ENCODE results near the gene CFAP73.
"Not testable (repeated sequence)": the region's sequence is repeated elsewhere in the genome, so short reads cannot be mapped to it uniquely, and the experiment has no call there.

Gene CFAP73

DNA sequence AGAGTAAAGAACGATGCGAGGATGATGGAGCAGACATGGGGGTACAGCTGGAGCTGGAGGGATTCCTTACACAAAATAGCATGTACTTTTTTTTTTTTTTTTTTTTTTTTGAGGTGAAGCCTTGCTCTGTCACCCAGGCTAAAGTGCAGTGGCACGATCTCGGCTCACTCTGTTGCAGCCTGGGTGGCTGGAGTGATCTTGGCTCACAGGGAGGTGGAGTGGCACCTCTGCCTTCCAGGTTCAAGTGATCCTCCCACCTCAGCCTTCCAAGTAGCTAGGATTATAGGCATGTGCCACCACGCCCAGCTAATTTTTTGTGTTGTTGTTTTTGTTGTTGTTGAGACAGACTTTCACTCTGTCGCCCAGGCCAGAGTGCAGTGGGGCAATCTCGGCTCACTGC, 8.8 kb upstream of the CFAP73 start:
- no peak for FAIRE-seq
- no peak for DNase-seq (ENCODE audit: insufficient read length, low spot score)

- not testable (repeated sequence) for FAIRE-seq; DNase-seq (ENCODE audit: insufficient read length, low spot score)
These were observed 7.8 kb upstream of the CFAP73 start for GRCh38 chr12:113141716-113142115.

DNA sequence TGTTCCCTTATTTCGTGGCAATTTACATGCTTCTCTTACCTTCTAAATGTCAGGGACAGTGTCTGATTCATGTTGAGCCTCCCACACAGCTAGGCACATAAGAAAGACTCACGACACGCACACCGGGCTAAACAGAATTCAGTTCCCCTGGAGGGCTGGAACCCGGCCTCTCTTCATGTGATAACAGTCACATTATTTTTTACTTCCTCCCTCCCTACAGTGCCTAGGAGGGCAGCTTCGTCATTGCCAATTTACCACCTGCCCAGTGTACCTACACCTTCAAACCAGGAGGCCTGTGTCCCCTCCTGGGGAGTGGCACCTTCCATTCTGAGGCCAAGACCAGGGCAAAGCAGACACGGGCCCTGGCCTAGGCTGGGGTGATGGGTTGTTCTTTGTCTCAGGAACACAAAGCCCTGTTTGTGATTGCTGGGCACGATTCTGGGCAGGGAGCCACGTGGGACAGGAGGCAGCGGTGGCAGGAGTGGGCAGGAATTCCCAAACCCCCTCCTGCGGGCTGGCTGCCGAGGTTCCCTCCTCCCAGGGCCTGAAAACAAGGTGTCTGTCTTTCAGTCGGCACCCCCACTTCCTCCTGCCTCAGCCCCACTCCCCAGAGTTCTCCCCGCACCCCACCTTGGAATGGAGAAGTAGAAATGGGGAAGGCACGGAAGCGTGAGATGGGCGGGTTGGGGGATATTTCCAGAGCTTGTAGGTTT, 7.2 kb upstream of the CFAP73 start:
- no peak for FAIRE-seq
- DNase-seq (ENCODE audit: insufficient read length, low spot score) = no peak

DNA sequence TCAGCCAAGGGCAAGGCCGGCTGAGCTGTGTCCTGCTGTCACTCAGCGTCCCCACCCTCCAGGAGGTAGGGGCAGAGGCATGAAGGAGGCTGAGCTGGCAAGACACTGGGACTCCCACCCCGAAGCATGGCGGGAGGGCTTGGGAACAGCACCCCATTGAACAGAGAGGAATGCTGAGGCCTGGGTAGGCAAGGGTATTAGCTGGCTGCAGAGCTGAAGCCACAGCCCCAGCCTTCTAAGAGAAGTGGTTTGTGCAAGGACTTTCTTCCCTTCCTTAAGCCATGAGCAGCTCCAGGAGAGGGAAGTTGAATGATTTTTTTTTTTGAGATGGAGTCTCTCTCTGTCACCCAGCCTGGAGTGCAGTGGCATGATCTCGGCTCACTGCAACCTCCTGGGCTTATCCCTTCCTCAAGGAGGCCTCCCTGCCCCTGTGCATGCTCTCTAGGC, 6.6 kb upstream of the CFAP73 start:
- no peak for FAIRE-seq
- DNase-seq (ENCODE audit: insufficient read length, low spot score) = no peak

- DNase-seq (ENCODE audit: insufficient read length, low spot score) = no peak
- FAIRE-seq = no peak
These were observed 5.6 kb upstream of the CFAP73 start for GRCh38 chr12:113143959-113144358.

DNA sequence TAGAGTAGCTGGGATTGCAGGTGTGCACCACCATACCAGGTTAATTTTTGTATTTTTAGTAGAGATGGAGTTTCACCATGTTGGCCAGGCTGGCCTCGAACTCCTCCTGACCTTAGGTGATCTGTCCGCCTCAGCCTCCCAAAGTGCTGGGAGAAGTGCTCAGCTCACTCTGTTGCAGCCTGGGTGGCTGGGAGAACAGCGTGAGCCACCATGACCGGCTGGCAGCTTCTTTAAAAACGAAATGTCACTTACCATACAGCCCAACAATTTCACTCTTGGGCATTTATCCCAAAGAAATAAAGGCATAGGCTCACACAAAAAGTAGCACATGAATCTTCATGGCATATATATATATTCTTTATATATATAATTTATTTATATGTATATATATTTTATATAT, 4.7 kb upstream of the CFAP73 start:
- no peak for FAIRE-seq
- DNase-seq (ENCODE audit: insufficient read length, low spot score) = no peak

DNA sequence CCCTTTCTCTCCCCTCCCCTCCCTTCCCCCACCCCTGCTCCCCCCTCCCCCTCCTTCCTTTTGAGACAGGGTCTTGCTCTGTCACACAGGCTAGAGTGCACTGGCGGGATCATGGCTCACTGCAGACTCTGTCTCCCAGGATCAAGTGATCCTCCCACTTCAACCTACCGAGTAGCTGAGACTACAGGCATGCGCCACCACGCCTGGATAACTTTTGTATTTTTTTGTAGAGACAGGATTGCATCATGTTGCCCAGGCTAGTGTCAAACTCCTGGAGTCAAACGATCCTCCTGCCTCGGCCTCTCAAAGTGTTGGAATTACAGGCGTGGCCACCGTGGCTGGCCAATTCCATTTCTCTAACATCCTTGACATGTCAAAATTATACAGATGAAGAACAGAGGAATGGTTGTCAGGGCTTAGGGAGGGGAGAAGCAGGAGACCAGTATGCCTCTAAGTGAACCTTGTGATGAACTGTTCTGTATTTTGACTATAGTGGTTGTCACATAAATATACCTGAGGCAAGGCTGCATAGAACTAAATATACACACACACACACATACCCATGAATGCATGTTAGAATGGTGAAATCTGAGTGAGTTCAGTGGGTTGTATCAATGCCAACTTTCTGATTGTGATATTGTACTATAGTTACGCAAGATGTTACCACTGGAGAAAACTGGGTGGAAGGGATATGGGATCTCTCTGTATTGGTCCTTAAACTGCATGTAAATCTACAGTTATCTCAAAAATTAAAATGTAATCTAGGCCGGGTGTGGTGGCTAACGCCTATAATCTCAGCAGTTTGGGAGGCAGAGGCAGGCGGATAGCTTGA, 3.6 kb upstream of the CFAP73 start:
- DNase-seq (ENCODE audit: insufficient read length, low spot score) = no peak
- no peak for FAIRE-seq

DNA sequence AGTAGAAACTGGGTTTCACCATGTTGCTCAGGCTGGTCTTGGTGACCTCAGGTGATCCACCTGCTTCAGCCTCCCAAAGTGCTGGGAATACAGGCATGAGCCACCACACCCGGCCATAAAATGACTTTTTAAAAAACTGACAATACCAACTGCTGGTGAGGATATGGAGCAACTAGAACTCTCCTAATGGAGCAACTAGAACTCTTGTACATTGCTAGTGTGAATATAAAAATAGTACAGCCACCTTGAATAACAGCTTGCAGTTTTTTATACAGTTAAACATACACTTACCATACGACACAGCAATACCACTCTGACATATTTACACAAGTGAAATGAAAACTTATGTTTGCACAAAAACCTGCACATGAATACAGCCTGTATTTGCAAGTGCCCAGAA, 2.5 kb upstream of the CFAP73 start:
- no peak for FAIRE-seq

DNA sequence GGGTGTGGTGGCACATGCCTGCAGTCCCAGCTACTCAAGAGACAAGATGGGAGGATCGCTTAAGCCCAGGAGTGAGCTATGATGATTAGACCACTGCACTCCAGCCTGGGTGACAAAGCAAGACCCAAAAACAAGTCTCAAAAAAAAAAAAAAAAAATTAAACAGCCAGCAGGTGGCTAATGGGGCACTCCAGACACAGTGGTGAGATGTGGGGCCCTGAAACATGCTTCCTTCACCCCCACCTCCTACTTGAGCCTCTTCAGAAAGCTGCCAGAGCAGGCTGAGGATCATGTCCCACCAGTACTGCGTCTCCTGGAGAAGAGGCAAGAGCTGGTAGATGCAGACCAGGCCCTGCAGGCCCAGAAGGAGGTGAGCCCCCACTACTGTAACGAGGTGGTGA, 2.1 kb downstream of the CFAP73 start:
- DNase-seq (ENCODE audit: insufficient read length, low spot score) (no peak), FAIRE-seq (no peak)

More for the DNA sequence above, 2.5 kb upstream of the CFAP73 start:
- no peak for DNase-seq (ENCODE audit: insufficient read length, low spot score)

- DNase-seq (ENCODE audit: insufficient read length, low spot score) (no peak), FAIRE-seq (no peak)
These were observed 2.8 kb downstream of the CFAP73 start for GRCh38 chr12:113152196-113152834.

DNA sequence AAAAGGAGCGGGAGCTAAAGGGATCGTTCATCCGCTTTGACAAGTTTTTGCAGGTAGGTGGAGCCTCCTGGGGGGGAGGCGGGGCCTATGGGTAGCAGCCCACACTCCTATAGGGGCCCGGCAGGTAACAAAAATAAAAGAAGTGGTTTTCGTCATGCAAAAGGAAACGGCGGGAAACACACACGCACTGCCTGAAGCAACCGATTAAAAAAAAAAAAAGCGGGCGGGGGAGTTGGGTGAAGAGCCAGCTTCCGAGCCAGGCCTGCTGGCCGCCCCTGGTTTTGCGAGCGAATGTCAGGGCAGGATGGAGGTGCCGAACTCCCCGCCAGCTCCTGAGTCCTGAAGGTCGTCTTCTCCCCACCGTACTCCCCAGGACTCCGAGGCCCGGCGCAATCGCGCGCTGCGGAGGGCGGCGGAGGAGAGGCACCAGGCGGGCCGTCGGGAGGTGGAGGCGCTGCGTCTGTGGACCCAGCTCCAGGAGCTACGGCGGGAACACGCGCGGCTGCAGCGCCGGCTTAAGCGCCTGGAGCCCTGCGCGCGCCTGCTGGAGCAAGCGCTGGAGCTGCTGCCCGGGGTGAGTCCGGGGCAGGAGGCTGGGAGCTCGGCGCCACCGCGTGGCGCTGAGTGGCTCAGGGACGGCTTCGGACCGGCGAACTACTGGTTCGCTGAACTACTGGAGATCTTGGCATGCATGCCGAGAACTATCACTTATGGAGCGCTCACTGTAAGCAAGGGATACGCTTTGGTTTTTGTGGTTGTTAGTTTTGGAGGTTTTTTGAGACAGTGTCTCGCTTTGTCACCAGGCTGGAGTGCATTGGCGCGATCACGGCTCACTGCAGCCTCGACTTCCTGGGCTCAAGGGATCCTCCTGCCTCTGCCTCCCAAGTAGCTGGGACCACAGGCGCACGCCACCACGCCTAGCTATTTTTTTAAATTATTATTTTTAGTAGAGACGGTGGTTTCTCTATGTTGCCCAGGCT, 3.6 kb downstream of the CFAP73 start:
- DNase-seq (ENCODE audit: insufficient read length, low spot score) (peak; percentile 85), FAIRE-seq (peak; percentile 70)

GRCh38 chr12:113154351-113154973, 4.9 kb downstream of the CFAP73 start:
- FAIRE-seq (peak; percentile 78), DNase-seq (ENCODE audit: insufficient read length, low spot score) (no peak)

GRCh38 chr12:113155060-113155459, 5.5 kb downstream of the CFAP73 start:
- no peak for DNase-seq (ENCODE audit: insufficient read length, low spot score)
- no peak for FAIRE-seq

GRCh38 chr12:113155646-113156045, 6.1 kb downstream of the CFAP73 start:
- no peak for FAIRE-seq
- DNase-seq (ENCODE audit: insufficient read length, low spot score) = no peak

GRCh38 chr12:113157218-113157859, 7.8 kb downstream of the CFAP73 start:
- FAIRE-seq = no peak
- DNase-seq (ENCODE audit: insufficient read length, low spot score) = no peak

DNA sequence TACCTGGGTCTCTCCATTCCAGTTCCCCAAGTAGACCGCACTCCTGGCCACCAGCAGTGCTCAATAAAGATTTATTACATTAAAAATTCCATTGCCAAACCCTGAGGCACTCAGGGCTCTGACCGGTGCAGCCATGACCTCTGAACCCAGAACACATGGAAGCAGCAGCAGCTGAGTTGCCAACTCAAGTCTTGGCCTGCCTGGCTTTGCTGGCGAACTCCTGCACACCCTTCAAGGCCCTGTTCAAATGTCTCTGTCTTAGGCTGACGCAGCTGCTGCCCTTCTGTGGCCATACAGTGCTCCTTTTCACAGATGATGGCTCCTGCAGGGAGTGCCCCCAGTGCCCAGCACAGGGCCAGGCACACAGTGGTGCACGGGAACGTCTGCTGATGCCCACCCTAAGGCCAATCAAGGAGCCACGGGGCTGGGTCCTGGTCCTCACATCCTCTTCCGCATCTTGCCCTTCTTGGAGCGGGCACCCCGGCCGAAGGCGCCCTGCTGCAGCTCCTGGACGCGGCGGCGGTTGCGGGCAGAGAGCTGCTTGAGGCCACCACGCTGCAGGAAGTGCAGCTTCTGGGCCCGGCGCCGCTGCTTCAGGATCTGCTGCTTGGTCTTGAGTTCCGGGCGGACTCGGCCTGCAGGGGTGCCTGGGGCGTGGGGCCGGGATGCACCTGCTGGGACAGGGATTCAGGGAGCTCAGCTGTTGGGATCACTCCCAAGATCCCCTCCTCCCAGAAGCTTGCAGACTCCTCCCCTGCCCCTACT, 9.1 kb downstream of the CFAP73 start:
- DNase-seq (ENCODE audit: insufficient read length, low spot score) = no peak
- FAIRE-seq = no peak

- FAIRE-seq (no peak), DNase-seq (ENCODE audit: insufficient read length, low spot score) (no peak)
These were observed 10.4 kb downstream of the CFAP73 start for GRCh38 chr12:113159937-113160336.

- FAIRE-seq (no peak), DNase-seq (ENCODE audit: insufficient read length, low spot score) (peak; percentile 52)
These were observed 12.0 kb downstream of the CFAP73 start for GRCh38 chr12:113161415-113162016.

Measured in GM19239 (cell line).